ENCODE measurements around the gene PSMB4.
"Not testable (repeated sequence)": the region's sequence is repeated elsewhere in the genome, so short reads cannot be mapped to it uniquely, and the experiment has no call there.

The PSMB4 gene

DNA sequence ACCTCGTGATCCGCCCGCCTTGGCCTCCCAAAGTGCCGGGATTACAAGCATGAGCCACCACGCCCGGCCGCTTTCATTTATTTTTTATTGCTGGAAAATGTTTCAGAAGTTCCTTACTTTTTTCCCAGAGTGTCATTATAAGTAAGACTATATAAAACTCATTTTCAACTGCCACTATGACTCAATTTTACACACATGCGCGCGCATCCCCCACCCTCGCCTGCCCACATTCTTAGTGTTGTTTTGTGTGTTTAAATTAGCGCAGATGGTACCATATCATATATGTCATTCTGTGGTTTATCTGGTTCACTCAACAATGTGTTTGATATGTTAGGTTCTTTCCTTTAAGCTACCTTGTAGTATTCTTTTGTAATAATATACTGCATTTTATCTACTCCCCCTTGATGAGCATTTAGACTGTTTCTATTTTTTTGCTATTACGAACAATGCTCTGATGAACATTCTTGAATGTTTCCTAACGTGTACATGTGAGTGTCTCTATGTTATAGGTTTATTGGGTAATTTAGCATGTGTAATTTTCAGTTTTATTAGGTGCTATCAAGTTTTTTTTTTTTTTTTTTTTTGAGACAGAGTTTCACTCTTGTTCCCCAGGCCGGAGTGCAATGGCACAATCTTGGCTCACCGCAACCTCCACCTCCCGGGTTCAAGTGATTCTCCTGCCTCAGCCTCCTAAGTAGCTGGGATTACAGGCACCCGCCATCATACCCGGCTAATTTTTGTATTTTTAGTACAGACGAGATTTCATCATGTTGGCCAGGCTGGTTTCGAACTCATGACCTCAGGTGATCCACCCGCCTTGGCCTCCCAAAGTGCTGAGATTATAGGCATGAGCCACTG, 8.9 kb upstream of the PSMB4 start:
- not testable (repeated sequence) for DNase-seq (ENCODE audit: low spot score)

DNA sequence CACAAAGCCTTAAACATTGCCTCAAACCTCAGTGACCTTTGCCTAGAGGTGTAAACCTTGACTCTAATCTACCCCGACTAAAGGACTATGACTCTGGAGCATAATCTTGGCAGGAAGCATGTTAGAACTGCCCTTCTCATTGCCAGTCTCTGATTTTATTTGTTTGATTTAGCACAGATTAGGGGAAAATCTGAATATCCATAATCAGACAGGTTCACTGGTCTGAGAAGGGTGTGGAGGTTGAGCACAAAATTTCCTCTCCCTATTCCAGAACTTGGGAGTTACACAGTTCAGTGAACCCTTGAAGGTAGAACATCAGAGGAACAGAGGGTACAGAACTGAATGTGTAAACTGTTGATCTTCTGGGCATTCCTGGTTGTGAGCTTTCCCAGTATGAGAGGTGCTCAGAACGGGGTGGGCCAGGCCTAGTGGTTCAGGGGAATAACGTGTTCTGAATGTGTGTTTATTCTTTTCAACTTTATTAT, 8.3 kb upstream of the PSMB4 start:
- no peak for DNase-seq (ENCODE audit: low spot score)

DNA sequence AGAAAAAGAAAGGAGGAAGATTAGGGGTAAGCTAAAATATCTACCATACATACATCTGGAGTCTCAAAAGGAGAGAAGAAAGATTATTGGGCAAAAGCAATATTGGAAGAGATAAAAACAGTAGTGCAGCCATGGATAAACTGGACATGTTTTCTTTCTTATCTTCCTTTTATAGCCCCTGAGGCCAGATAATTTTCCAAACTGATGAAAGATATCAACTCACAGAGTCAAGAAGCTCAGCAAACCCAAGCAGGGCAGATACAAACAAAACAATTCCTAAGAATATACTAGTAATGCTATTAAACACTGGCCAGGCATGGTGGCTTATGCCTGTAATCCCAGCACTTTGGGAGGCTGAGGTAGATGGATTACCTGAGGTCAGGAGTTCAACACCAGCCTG, 5.8 kb upstream of the PSMB4 start:
- DNase-seq (ENCODE audit: low spot score), result no peak

GRCh38 chr1:151396265-151396664, 3.1 kb upstream of the PSMB4 start:
- DNase-seq (ENCODE audit: low spot score), result not testable (repeated sequence)

DNA sequence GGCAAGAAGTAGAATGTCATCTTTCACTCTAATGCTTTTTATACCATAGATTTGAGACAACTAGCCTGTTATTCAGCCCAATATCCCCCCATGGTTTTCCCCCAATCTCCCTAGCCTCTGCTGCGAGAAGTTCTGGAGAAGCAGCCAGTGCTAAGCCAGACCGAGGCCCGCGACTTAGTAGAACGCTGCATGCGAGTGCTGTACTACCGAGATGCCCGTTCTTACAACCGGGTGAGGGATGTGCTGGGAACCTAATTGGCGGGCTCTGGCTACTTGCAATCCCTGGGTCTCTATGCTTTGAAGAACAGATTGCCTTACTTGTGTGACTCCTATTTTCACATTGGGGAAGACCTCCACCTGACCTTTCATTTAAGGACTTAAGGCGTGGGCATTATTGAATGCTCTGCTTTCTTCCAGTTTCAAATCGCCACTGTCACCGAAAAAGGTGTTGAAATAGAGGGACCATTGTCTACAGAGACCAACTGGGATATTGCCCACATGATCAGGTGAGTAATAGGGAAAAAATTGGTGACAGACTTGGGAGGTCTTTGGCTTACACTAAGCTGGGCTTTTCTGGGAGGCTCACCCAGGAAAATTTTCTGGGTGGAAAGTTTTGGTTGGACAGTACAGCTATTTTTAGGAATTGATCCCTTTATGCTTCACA, 1.9 kb downstream of the PSMB4 start:
- no peak for DNase-seq (ENCODE audit: low spot score)

DNA sequence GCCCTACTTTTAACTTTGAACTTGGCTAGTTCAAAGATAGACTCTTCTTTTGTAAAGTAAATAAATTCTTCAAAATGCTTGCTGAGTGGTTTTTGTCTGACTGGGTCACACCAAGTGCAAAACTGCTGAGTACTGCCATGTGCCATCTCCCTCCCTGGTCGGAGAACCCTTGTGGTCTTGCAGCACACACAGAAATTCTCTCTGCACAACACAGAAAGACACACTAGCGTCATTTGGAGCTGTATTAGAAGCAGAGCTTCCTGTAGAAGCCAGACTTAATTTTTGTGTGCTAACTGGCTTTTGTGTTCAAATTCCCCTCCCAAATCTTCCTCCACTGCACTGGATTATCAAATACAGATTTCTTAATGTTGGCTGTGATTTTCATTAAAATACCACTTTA, 2.5 kb downstream of the PSMB4 start:
- DNase-seq (ENCODE audit: low spot score), result no peak

DNA sequence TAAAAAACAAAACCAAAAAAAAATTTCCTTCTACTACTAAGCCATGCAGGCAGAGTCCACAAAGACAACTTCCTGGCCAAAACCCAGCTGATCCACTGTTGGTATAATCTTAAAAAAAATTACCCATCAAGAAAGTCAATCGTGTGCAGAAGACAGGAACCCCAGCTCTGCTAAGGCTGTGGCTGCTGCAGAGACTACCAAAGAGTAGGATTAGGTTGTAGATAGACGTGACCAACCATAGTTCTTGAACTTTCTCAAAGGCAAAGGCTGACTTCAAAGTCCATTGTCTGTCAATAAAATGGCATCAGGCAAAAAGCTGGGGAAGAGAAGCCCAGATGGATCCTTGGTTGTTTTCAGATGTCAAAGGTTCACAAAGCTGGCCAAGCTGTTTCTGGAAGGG, 3.4 kb downstream of the PSMB4 start:
- DNase-seq (ENCODE audit: low spot score), result no peak

DNA sequence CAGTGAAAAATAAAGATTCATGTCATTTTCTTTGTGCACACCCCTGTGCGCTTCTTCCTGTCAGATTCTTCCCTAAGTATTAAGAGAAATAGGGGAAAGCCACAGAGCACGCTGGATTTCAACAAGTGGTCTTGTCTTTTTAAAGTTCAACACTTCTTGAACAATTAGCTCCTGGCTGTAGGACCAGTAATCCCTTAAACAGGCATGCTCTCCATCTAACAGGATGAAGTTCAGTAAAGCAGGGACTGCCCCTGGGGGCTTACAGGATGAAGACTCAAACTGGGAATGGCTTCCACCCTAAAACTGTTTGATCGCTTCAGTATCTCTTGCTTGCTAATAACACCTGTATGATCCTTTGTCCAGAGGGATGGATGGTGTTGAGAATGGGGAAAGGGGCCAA, 4.2 kb downstream of the PSMB4 start:
- no peak for DNase-seq (ENCODE audit: low spot score)

DNA sequence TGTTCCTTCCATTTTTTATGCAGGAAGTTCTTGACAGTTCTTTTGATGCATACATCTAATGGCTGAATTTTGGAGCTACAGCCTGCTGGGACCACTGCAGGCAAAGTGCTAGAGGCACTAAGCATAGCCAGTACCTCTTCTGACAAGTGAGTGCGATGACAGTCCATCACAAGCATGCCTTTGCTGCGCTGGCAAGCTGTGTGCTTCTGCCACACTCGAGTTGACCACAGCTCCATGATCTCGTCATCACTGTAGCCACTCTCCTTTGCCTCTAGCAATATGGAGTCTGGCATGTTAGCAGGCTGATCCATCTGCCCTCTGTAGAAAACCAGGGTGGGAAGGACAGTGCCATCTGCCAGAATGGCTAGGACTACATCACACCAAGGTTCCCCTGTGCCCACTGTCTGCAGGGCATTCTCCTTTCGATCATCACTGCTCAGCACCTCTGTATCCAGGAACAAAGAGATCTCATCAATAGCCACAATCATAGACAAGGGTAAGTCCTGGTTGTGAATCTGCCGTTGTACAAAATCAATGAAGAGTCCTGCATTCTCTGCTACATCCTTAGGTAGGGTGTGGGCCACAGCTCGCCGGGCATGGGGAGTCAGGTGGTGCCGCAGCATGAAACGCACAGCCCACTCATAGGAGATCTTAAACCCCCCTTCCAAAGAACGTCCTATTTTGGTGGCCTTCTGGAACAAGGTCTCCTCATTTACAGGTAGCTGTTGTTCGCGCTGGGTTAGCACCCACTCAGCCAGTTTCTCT, 6.0 kb downstream of the PSMB4 start:
- DNase-seq (ENCODE audit: low spot score), result no peak

- DNase-seq (ENCODE audit: low spot score), result no peak
Measured at GRCh38 chr1:151406176-151406575, 6.8 kb downstream of the PSMB4 start.

DNA sequence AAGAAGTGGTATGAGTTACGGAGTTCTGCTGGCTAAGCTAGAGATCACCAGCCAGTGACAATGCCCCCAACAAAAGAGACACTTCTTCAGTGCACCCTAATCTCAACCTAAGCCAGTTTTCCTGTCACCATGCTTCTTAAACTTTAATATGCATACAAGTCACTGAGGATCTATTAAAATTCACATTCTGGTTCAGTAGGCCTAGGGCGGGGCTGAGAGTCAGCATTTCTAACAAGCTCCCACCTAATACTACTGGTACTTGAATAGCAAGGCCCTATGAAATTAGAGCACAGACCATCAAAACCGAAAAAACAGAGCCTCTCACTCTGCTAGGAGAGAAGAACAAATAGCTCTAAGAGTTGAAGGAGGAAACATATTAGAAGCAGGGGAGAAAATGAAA, 7.9 kb downstream of the PSMB4 start:
- DNase-seq (ENCODE audit: low spot score), result no peak

- DNase-seq (ENCODE audit: low spot score), result no peak
Measured at GRCh38 chr1:151408891-151409290, 9.5 kb downstream of the PSMB4 start.

- no peak for DNase-seq (ENCODE audit: low spot score)
Measured at GRCh38 chr1:151411884-151412283, 12.5 kb downstream of the PSMB4 start.

DNA sequence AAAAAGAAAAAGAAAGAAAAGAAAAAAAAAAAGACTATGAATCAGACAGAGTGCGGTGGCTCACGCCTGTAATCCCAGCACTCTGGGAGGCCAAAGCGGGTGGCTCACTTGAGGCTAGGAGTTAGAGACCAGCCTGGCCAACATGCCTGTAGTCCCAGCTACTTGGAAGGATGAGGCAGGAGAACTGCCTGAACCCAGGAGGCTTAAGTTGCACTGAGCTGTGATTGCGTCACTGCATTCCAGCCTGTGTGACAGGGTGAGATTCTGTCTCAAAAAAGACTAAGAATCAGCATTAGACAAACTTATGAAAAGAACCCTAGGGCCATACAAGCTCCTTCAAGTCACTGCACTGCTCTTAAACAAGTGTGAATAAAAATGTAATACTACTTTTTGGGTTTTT, 16.9 kb downstream of the PSMB4 start:
- DNase-seq (ENCODE audit: low spot score), result no peak

GRCh38 chr1:151418081-151418480, 18.7 kb downstream of the PSMB4 start:
- no peak for DNase-seq (ENCODE audit: low spot score)

DNA sequence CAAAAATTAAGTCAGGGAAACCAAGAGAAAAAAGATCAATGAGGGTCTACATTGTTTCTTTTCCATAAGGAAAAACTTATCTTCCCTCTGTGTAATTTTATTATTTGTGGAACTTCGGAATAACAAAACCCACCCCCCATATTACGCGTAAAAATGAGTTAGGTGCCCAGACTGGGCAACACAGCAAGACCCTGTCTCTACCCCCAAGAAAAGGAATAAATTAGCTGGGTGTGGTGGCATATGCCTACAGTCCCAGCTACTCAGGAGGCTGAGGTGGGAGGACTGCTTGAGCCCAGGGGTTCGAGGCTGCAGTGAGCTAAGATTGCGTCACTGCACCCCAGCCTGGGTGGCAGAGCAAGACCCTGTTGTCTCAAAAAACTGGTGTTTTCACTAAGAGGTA, 20.4 kb downstream of the PSMB4 start:
- no peak for DNase-seq (ENCODE audit: low spot score)

DNA sequence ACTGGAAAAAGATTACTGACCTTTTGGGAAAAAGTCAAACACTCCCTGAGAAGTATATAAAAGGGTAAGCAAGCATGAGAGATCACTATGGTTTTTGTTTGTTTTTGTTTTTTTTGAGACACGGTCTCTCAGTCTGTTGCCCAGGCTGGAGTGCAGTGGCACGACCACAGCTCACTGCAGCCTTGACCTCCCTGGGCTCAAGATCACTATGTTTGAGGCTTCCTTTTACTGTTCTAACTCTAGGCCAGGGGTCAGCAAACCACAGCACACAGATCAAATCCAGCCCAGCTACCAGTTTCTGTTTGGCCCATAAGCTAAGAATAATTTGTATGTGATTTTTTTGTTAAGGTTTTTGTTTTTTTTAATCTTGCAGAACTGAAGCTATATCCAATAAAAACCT, 25.7 kb downstream of the PSMB4 start:
- no peak for DNase-seq (ENCODE audit: low spot score)

- no peak for DNase-seq (ENCODE audit: low spot score)
Measured at GRCh38 chr1:151428068-151428467, 28.7 kb downstream of the PSMB4 start.

DNA sequence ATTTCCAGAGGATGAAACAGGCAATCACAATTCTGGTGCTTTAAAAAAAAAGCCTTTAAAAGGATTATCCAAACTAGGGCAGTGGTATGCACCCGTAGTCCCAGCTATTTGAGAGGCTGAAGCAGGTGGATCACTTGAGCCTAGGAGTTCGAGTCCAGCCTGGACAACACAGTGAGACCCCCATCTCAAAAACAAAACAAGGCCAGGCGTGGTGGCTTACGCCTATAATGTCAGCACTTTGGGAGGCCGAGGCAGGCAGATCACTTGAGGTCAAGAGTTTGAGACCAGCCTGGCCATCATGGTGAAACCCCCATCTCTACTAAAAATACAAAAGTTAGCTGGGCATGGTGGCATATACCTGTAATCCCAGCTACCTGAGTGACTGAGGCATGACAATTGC, 34.5 kb downstream of the PSMB4 start:
- not testable (repeated sequence) for DNase-seq (ENCODE audit: low spot score)

DNA sequence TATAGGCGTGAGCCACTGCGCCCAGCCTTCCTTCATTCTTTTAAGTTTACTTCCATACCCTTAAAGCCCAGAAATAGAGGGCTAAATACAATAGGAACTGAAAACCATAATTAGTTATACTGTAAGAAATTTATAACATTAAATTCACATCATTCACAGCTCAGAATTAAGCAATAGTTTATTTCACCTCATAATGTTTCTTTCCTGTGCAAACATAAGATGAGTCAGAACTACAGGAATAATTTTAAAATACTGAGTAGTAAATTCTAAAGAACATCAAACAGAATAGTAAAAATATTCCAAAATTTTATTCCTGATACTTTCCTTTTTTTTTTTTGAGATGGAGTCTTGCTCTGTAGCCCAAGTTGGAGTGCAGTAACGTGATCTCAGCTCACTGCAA, 35.8 kb downstream of the PSMB4 start:
- DNase-seq (ENCODE audit: low spot score), result no peak

GRCh38 chr1:151436985-151437384, 37.6 kb downstream of the PSMB4 start:
- DNase-seq (ENCODE audit: low spot score), result no peak

GRCh38 chr1:151437396-151437795, 38.0 kb downstream of the PSMB4 start:
- DNase-seq (ENCODE audit: low spot score), result not testable (repeated sequence)
